Measurements from ENCODE around the gene SLC4A11. TPM values are rescaled to one million over a fixed set of nuclear protein-coding genes. Genes with fewer than 3 reads are reported as not detected.

The SLC4A11 gene
- total RNA-seq, 4 donors from 2014 or later: 2.0 to 3.3 (median 2.3) TPM

DNA sequence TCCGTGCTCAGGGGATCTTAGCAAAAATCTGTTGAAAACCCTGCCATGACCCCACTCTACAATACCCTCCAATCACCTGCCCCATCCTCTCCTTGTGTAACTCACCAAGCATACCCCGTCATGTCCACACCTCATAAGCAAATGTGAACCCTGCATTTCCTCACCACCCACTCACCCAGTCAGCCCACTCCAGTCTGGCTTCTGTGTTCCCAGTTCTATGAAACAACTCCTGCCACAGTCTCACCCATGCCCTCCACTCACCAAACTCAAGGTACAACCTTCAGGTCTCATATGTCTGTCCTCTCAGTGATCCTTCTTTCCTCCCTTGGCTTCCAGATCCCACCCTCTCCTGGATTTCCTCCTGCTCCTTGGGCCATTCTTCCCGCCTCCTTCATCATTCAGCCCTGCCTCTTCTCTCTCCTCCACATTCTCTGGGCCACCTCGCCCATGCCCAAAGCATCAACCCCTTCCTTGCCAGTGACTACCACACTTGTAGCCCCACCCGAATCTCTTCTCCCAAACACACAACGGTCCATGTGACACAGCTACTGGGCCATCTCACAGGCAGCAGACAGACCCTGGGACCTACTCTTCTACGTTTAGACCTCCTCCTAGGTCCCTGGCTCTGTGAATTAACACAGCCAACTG lies 43.3 kb downstream of the SLC4A11 start:
- Histone ChIP-seq H3K27me3 (no peaks in the 10 kb centered on the region), H3K4me1 (no peaks in the 10 kb centered on the region), H3K9me3 (no peaks in the 10 kb centered on the region), H3K4me3 (no peak overlapping the region), H3K27ac (no peak overlapping the region), H3K36me3 (peaks cover 3 to 85% of the 10 kb centered on the region in 2 donors)
- DNase-seq (no peak), ATAC-seq (no peak)
- in situ Hi-C loops (cut with MboI; ENCODE audit: low sequenced_read_pairs in 4 of 4): loop anchor here in 1 of 4 donors (25.0 kb wide), 1 partner anchor 133 kb away; the partner anchor contains the start of gene OXT
- intact Hi-C loops (cut with DNase I; ENCODE audit: low total_unique reads): no loop called here
- TF ChIP-seq POLR2A (IDR thresholded peaks at IDR 0.05): no peak
- TF ChIP-seq, protein P1, sequence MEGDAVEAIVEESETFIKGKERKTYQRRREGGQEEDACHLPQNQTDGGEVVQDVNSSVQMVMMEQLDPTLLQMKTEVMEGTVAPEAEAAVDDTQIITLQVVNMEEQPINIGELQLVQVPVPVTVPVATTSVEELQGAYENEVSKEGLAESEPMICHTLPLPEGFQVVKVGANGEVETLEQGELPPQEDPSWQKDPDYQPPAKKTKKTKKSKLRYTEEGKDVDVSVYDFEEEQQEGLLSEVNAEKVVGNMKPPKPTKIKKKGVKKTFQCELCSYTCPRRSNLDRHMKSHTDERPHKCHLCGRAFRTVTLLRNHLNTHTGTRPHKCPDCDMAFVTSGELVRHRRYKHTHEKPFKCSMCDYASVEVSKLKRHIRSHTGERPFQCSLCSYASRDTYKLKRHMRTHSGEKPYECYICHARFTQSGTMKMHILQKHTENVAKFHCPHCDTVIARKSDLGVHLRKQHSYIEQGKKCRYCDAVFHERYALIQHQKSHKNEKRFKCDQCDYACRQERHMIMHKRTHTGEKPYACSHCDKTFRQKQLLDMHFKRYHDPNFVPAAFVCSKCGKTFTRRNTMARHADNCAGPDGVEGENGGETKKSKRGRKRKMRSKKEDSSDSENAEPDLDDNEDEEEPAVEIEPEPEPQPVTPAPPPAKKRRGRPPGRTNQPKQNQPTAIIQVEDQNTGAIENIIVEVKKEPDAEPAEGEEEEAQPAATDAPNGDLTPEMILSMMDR (IDR thresholded peaks at IDR 0.05 in 4 of 5, conservative IDR thresholded peaks at IDR 0.05 in 1 of 5): no peak

DNA sequence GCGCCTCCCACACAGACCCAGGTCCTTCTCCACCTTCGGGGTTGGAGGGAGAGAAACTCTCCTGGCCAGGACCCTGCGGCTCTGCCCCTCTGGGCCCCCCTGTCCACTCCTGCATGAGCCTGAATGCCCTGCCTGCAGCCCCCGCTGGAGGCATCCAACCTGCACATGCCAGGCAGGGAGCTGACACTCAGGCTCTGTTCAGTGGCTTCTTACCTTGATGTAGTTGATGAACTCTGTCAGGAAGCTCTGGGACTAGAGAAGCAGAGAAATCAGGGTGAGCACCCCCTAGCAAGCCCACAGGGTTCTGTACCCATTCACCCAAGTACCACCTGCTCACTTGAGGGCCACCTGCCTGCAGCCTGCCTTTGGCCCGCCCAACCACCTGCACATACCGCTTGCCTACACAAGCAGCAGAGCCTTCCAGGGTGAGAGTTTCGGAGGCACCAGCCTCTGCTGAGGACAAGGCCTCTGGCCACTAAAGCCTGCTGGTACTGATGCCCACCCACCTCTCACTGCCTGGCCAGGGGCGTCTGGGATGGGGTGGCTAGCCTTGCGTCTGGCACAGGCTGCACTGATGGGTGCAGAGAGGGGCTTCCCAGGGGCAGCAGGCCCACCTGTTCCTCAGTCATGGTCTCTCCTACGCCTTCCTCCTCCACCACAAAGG lies 44.2 kb downstream of the SLC4A11 start:
- DNase-seq: no peak

GRCh38 chr20:3193806-3194616 lies 45.0 kb downstream of the SLC4A11 start:
- H3K36me3 ChIP-seq: peaks cover 3 to 80% of the 10 kb centered on the region in 2 donors
- no peak for TF ChIP-seq POLR2A (IDR thresholded peaks at IDR 0.05)
- TF ChIP-seq, protein P1 (IDR thresholded peaks at IDR 0.05 in 4 of 5, conservative IDR thresholded peaks at IDR 0.05 in 1 of 5): no peak
- DNase-seq (no peak), ATAC-seq (no peak)
- H3K27me3 ChIP-seq: no peaks in the 10 kb centered on the region
- no peak overlapping the region for H3K4me3 ChIP-seq
- H3K4me1 ChIP-seq: no peaks in the 10 kb centered on the region
- H3K9me3 ChIP-seq: no peaks in the 10 kb centered on the region
- intact Hi-C loops (cut with DNase I; ENCODE audit: low total_unique reads): no loop called here
- no peak overlapping the region for H3K27ac ChIP-seq
- in situ Hi-C loops (cut with MboI; ENCODE audit: low sequenced_read_pairs in 4 of 4): loop anchor here in 1 of 4 donors (25.0 kb wide), 1 partner anchor 132 kb away; the partner anchor contains the start of gene OXT

More for the DNA sequence above, 44.2 kb downstream of the SLC4A11 start:
- ATAC-seq: no peak
- no peak for TF ChIP-seq POLR2A (IDR thresholded peaks at IDR 0.05)
- TF ChIP-seq, protein P1 (IDR thresholded peaks at IDR 0.05 in 4 of 5, conservative IDR thresholded peaks at IDR 0.05 in 1 of 5): no peak
- Histone ChIP-seq H3K4me3 (no peak overlapping the region), H3K36me3 (peaks cover 3 to 85% of the 10 kb centered on the region in 2 donors), H3K27me3 (no peaks in the 10 kb centered on the region), H3K4me1 (no peaks in the 10 kb centered on the region), H3K9me3 (no peaks in the 10 kb centered on the region), H3K27ac (no peak overlapping the region)
- intact Hi-C loops (cut with DNase I; ENCODE audit: low total_unique reads) (no loop called here), in situ Hi-C loops (cut with MboI; ENCODE audit: low sequenced_read_pairs in 4 of 4) (loop anchor here in 1 of 4 donors (25.0 kb wide), 1 partner anchor 132 kb away; the partner anchor contains the start of gene OXT)

DNA sequence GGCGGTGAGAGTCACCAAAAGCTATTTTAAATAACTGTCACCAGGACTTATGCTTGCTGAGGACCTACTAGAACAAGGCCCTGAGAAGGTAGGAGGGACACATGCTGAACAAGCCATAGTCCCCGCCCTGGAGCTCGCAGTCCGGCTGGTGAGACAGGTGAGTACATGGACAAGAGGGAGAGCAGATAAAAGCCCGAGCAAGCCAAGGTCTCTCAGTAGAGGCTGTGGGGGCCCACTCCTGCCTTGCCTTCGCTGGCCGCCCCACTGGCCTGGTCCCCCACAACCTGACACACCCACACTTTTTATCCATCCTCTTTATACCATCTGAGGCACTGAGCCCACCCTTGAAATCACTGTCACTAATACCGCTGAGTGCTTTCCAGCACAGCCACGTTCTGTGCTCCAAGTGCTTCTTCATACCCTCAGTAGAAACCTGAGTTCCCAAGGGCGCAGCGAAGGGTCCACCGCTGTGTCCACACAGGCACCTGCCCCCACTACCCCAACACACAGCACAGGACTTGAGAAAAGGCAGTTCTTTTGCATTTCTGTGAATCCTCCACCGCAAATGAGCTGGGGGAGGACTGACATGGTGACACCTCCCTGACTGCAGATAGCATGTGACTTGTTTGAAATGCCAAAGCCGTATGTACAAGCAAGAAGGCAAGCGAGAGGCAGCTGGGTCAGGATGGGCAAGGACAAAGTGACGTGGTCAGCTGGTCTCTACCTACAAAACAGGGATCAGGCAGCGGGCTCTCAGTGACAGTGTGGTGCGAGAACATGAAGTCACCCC lies 46.6 kb downstream of the SLC4A11 start:
- Histone ChIP-seq H3K27me3 (no peaks in the 10 kb centered on the region), H3K27ac (no peak overlapping the region), H3K9me3 (no peaks in the 10 kb centered on the region), H3K36me3 (peaks cover 3 to 68% of the 10 kb centered on the region in 2 donors), H3K4me1 (no peaks in the 10 kb centered on the region), H3K4me3 (no peak overlapping the region)
- no peak for TF ChIP-seq POLR2A (IDR thresholded peaks at IDR 0.05)
- TF ChIP-seq, protein P1 (IDR thresholded peaks at IDR 0.05 in 4 of 5, conservative IDR thresholded peaks at IDR 0.05 in 1 of 5): no peak
- intact Hi-C loops (cut with DNase I; ENCODE audit: low total_unique reads) (no loop called here), in situ Hi-C loops (cut with MboI; ENCODE audit: low sequenced_read_pairs in 4 of 4) (loop anchor here in 1 of 4 donors (25.0 kb wide), 1 partner anchor 130 kb away; the partner anchor contains the start of gene OXT)
- DNase-seq: no peak
- no peak for ATAC-seq

Data from gastrocnemius medialis (tissue), 4 donors.